ENCODE measurements around the gene NRG2. TPM values are rescaled to one million over a fixed set of nuclear protein-coding genes. Genes with fewer than 3 reads are reported as not detected.

The NRG2 gene
- total RNA-seq, 1 donor from 2014 or later, result 0.81 TPM

- no peak overlapping the region for H3K4me3 Mint-ChIP-seq (ENCODE audit: unreplicated experiment)
- DNase-seq, result no peak
- H3K27ac Mint-ChIP-seq (ENCODE audit: unreplicated experiment), result no peak overlapping the region
- no peaks in the 10 kb centered on the region for H3K27me3 Mint-ChIP-seq (ENCODE audit: unreplicated experiment)
- TF ChIP-seq CTCF (IDR thresholded peaks at IDR 0.05; ENCODE audit: partially characterized antibody, unreplicated experiment), result no peak
- H3K4me1 Mint-ChIP-seq (ENCODE audit: low read depth, unreplicated experiment), result no peaks in the 10 kb centered on the region
- no peaks in the 10 kb centered on the region for H3K9me3 Mint-ChIP-seq (ENCODE audit: unreplicated experiment)
- no peaks in the 10 kb centered on the region for H3K36me3 Mint-ChIP-seq (ENCODE audit: unreplicated experiment)
These were observed 17.7 kb upstream of the NRG2 start for GRCh38 chr5:140060816-140061215.

GRCh38 chr5:140058212-140058932 lies 15.3 kb upstream of the NRG2 start:
- H3K36me3 Mint-ChIP-seq (ENCODE audit: unreplicated experiment), result no peaks in the 10 kb centered on the region
- TF ChIP-seq CTCF (IDR thresholded peaks at IDR 0.05; ENCODE audit: partially characterized antibody, unreplicated experiment), result no peak

DNA sequence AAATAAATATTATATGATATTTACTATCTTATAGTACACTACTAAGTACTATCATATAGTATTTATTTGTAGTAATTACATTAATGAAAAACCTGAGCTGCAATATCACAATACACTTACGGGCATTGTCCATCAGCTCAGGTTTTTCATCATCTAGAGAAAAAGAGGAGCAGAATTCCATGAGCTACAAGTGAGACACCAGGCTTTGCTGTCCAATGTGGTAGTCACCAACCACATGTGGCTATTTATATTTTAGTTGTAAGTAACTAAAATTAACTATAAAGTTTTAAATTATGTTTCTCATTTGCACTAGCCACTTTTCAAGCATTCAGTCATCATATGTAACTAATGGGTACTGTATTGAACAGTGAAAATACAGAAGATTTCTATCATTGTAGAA lies 13.8 kb upstream of the NRG2 start:
- no peak for TF ChIP-seq CTCF (IDR thresholded peaks at IDR 0.05; ENCODE audit: partially characterized antibody, unreplicated experiment)
- Mint-ChIP-seq H3K27me3 (ENCODE audit: unreplicated experiment) (peaks cover 2% of the 10 kb centered on the region), H3K9me3 (ENCODE audit: unreplicated experiment) (no peaks in the 10 kb centered on the region), H3K4me1 (ENCODE audit: low read depth, unreplicated experiment) (no peaks in the 10 kb centered on the region), H3K4me3 (ENCODE audit: unreplicated experiment) (no peak overlapping the region), H3K36me3 (ENCODE audit: unreplicated experiment) (no peaks in the 10 kb centered on the region), H3K27ac (ENCODE audit: unreplicated experiment) (no peak overlapping the region)
- DNase-seq, result no peak

More at GRCh38 chr5:140058212-140058932, 15.3 kb upstream of the NRG2 start:
- H3K27me3 Mint-ChIP-seq (ENCODE audit: unreplicated experiment), result peaks cover 2% of the 10 kb centered on the region
- H3K9me3 Mint-ChIP-seq (ENCODE audit: unreplicated experiment), result no peaks in the 10 kb centered on the region
- H3K4me1 Mint-ChIP-seq (ENCODE audit: low read depth, unreplicated experiment), result no peaks in the 10 kb centered on the region
- no peak overlapping the region for H3K27ac Mint-ChIP-seq (ENCODE audit: unreplicated experiment)
- DNase-seq, result no peak
- H3K4me3 Mint-ChIP-seq (ENCODE audit: unreplicated experiment), result no peak overlapping the region

DNA sequence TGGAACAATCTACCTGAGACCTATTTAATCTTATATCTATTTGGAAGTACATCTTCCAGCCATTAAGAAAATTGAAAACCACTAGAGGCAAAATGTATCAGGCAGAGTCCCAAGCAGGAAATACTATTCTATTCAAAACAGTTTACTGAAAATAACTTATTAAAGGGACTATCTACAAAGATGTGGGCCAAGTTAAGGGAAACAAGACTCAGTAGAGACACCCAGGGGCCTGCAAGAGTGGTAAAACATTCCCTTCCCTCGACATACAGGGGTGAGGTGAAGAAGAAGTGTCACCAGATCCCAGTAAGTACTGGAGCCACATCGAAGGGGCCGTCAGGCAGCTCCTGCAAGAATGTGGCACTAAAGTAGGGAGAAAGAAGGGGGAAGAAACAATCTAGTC lies 12.1 kb upstream of the NRG2 start:
- no peak for TF ChIP-seq CTCF (IDR thresholded peaks at IDR 0.05; ENCODE audit: partially characterized antibody, unreplicated experiment)
- Mint-ChIP-seq H3K4me1 (ENCODE audit: low read depth, unreplicated experiment) (no peaks in the 10 kb centered on the region), H3K36me3 (ENCODE audit: unreplicated experiment) (no peaks in the 10 kb centered on the region), H3K4me3 (ENCODE audit: unreplicated experiment) (no peak overlapping the region), H3K9me3 (ENCODE audit: unreplicated experiment) (no peaks in the 10 kb centered on the region), H3K27me3 (ENCODE audit: unreplicated experiment) (peaks cover 2% of the 10 kb centered on the region), H3K27ac (ENCODE audit: unreplicated experiment) (no peak overlapping the region)
- DNase-seq, result no peak

GRCh38 chr5:140054086-140054689 lies 11.1 kb upstream of the NRG2 start:
- no peak for DNase-seq
- TF ChIP-seq CTCF (IDR thresholded peaks at IDR 0.05; ENCODE audit: partially characterized antibody, unreplicated experiment), result no peak
- H3K4me3 Mint-ChIP-seq (ENCODE audit: unreplicated experiment), result no peak overlapping the region
- H3K27me3 Mint-ChIP-seq (ENCODE audit: unreplicated experiment), result peaks cover 2% of the 10 kb centered on the region
- no peaks in the 10 kb centered on the region for H3K4me1 Mint-ChIP-seq (ENCODE audit: low read depth, unreplicated experiment)
- H3K9me3 Mint-ChIP-seq (ENCODE audit: unreplicated experiment), result no peaks in the 10 kb centered on the region
- no peaks in the 10 kb centered on the region for H3K36me3 Mint-ChIP-seq (ENCODE audit: unreplicated experiment)
- no peak overlapping the region for H3K27ac Mint-ChIP-seq (ENCODE audit: unreplicated experiment)
